NCI-H2107 treated with DMSO at 0.1 percent for 48 hours (cell line): ENCODE results near the gene KRTAP12-1.
A peak's percentile ranks its signal among the peaks of the same experiment; 100 is the strongest.
"Not testable (repeated sequence)": the region's sequence is repeated elsewhere in the genome, so short reads cannot be mapped to it uniquely, and the experiment has no call there.

ENCODE experiments used
- DNase-seq: peaks from one replicate; lab custom pipeline; 2025; ENCODE audit not compliant: unreplicated experiment; lab: John Stamatoyannopoulos, UW

Gene KRTAP12-1

DNA sequence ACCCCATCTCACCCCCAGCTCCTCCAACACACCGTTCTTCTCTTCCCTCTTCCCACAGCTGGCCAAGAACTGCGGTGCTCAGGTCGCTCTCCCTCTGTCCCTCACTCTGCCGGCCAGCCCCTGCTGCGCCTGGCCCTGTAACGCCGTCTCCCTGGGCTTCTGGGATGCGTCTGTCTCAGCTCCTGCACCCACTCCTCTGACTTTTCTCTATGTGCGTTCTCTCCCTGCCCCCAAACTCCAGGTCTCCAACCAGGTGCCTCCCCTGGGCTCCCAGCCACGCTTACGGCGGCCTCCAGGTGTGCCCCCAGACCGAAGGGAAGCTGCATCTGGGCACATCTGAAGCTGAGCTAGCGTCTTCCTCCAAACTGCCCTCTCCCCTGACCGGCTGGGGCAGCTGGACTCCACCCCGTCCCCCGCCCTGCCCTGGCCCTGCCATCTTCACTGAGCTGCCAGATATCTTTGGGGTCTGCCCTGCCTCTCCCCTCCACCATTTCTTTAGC is 17.6 kb upstream of the KRTAP12-1 start:
- no peak for DNase-seq

GRCh38 chr21:44697811-44698734 is 16.1 kb upstream of the KRTAP12-1 start:
- DNase-seq, result no peak

DNA sequence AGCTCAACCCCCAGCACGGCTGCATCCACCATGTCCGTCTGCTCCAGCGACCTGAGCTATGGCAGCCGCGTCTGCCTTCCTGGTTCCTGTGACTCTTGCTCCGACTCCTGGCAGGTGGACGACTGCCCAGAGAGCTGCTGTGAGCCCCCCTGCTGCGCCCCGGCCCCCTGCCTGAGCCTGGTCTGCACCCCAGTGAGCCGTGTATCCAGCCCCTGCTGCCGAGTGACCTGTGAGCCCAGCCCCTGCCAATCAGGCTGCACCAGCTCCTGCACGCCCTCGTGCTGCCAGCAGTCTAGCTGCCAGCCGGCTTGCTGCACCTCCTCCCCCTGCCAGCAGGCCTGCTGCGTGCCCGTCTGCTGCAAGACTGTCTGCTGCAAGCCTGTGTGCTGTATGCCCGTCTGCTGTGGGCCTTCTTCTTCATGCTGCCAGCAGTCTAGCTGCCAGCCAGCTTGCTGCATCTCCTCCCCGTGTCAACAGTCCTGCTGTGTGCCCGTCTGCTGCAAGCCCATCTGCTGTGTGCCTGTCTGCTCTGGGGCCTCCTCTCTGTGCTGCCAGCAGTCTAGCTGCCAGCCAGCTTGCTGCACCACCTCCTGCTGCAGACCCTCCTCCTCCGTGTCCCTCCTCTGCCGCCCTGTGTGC is 15.3 kb upstream of the KRTAP12-1 start, which contains the start of gene KRTAP10-12:
TSS of gene KRTAP10-12 (plus strand) at position 1 of the 639 bp plus-strand sequence. CDS start at position 31, 30 bp downstream.
- not testable (repeated sequence) for DNase-seq

GRCh38 chr21:44696572-44696971 is 14.6 kb upstream of the KRTAP12-1 start:
- DNase-seq, result no peak

GRCh38 chr21:44695641-44696040 is 13.7 kb upstream of the KRTAP12-1 start:
- no peak for DNase-seq

DNA sequence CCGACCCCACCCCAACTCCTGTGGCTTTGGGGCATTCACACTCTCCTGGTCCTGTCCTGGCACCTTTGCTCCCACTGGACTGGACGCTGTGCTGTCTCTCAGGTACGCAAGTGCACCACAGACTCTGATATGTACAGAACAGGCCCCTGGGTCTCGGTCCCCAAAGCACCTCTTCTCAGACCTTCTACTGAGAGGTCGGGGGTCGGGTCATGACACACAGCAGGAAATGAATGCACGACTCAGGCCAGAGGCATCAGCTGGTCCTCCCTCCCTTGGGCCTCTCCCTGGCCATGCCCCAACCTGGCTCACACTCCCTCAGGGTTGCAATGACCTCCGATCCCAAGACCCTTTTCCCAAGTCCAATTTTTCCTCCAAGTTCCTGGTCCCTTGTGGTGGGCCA is 13.2 kb upstream of the KRTAP12-1 start:
- no peak for DNase-seq

DNA sequence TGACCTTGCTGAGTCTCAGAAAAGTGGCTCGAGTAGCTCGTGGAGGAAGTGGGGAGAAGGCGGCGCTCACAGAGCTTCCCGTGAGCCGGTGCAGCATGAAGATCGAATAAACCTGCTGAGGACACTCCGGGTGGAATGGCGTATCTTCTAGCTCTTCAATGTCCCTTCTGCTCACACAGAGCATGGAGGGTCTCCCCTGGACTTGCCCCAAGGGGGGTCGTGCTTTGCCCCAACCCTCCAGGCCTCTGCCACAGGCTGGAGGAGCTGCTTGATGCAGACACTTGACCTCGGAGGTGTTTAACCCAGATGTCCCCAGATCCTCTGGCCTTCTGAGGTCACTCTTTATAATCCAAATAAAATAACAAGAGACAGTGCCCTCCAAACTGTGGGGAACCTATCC is 12.8 kb upstream of the KRTAP12-1 start:
- no peak for DNase-seq

- DNase-seq, result no peak
These were observed 11.0 kb upstream of the KRTAP12-1 start for GRCh38 chr21:44692798-44693512.

DNA sequence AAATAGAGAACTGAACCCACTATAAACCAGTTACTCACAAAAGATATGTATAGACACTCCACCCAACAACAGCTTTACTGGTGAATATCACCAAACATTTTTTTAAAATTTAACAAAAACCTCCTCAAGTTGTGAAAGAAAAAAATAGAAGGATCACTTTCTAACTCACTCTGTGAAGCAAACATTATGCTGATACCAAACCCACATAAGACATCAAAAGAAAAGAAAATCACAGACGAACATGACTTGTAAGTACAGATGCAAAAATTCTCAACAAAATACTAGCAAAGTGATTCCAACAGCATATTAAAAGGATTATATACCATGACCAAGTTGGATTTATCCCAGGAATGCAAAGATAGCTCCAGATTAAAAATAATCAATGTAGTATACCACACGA is 9.7 kb upstream of the KRTAP12-1 start:
- no peak for DNase-seq

- not testable (repeated sequence) for DNase-seq
These were observed 7.8 kb upstream of the KRTAP12-1 start for GRCh38 chr21:44689740-44690139.

DNA sequence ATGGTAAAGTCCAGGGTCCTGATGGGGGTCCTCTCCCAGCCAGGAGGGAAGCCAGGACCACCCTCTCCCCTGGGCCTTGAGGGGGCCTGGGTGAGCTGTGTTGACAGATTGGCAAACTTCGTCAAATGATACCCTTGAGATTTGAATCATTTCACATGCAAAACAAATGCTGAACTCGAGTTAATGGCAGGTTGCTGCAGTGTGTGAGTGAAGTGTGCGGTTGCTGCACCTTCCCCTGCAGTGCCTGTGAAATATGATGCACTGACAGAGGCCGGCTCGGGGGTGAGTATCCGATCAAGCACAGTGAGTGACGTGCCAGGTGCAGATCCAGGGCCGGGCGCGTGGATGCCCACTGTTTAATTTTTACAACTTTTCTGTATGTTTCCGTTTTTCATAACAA is 5.7 kb upstream of the KRTAP12-1 start:
- peak; percentile 88 for DNase-seq

GRCh38 chr21:44686843-44687561 is 5.0 kb upstream of the KRTAP12-1 start:
- peak; percentile 46 for DNase-seq

GRCh38 chr21:44686000-44686781 is 4.2 kb upstream of the KRTAP12-1 start:
- DNase-seq, result no peak

- not testable (repeated sequence) for DNase-seq
These were observed 3.1 kb upstream of the KRTAP12-1 start for GRCh38 chr21:44685050-44685449.

DNA sequence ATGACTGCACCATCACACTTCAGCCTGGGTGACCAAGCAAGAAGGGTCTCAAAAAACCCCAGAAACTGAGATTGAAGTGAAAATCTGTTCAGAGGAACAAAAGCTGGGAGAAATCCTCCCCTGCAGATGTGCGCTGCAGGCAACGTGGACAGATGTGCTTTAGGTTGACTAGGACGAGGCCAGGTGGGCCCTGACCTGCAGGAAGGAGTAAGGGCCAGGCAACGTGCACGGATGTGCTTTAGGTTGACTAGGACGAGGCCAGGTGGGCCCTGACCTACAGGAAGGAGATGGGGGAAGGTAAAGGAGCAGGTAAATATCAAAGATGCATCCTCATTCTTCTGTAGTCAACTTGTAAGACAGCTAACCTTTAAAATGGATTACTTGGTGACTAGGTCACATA is 2.5 kb upstream of the KRTAP12-1 start:
- no peak for DNase-seq

GRCh38 chr21:44684077-44684476 is 2.1 kb upstream of the KRTAP12-1 start:
- no peak for DNase-seq

- DNase-seq, result no peak
These were observed 703 bp upstream of the KRTAP12-1 start for GRCh38 chr21:44682580-44683151.

DNA sequence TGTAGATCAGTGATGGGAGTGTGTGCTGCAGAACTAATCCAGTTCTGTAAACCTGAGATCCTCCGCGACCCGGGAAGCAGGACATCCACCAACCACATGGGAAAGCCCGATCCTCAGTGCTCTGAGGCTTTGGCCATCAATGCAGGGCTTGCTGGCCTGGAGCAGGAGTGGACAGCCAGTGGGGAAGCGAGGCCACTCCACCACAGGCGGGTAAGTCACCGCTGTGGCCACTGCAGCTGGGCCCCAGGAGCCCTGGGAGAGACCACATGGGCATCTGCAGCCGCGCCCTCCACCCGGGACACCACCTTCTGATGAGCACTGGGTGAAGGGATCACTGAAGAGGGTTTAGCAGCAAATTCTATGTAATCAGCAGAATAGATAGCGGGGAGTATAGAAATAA is 811 bp downstream of the KRTAP12-1 start:
- no peak for DNase-seq

- no peak for DNase-seq
These were observed 4.1 kb downstream of the KRTAP12-1 start for GRCh38 chr21:44677881-44678280.

DNA sequence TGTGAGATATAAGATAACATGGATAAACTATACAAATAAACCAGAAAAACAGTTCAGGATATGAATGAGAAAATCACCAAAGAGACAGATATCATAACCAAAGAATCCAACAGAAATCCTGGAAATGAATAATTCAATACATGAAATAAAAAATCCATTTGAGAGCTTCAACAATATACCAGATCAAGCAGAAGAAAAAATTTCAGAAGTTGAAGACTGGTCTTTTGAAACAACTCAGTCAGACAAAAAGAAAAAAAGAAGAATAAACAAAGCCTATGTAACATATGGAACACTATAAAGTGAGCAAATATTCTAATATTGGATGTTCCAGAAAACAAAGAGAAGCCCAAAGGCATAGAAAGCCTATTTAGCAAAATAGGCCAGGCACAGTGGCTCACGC is 10.1 kb downstream of the KRTAP12-1 start:
- no peak for DNase-seq
